H9 (cell line): Measurements from ENCODE around the gene PLEKHM3. TPM values are rescaled to one million over a fixed set of nuclear protein-coding genes. Genes with fewer than 3 reads are reported as not detected.
A peak's percentile ranks its signal among the peaks of the same experiment; 100 is the strongest.
"Not testable (repeated sequence)": the region's sequence is repeated elsewhere in the genome, so short reads cannot be mapped to it uniquely, and the experiment has no call there.

ENCODE experiments used
- DNase-seq: peaks from one replicate; pipeline ENCODE4 v3.0.0-alpha.2; 2017
- H2AFZ ChIP-seq: one replicate; pipeline ENCODE4 v1.6.1; 2013; ENCODE audit warnings: mild to moderate bottlenecking, low read length, control low read depth, moderate library complexity
- H2AK5ac ChIP-seq: 2 replicates; pipeline ENCODE4 v1.6.1; 2013; ENCODE audit warnings: low read length, control low read depth, mixed read lengths; ENCODE audit not compliant: insufficient read length
- H2BK120ac ChIP-seq: one replicate; pipeline ENCODE4 v1.6.1; 2013; ENCODE audit warnings: low read depth, mild to moderate bottlenecking, low read length, control low read depth, inconsistent platforms; ENCODE audit not compliant: poor library complexity, severe bottlenecking
- H2BK12ac ChIP-seq: 2 replicates; pipeline ENCODE4 v1.6.1; 2013; ENCODE audit warnings: low read length, control low read depth, mixed read lengths, low read depth; ENCODE audit not compliant: insufficient read length
- H2BK15ac ChIP-seq: 2 replicates; pipeline ENCODE4 v1.6.1; 2013; ENCODE audit warnings: low read depth, low read length, control low read depth
- H2BK20ac ChIP-seq: one replicate; pipeline ENCODE4 v1.6.1; 2013; ENCODE audit warnings: low read depth, mild to moderate bottlenecking, low read length, control low read depth, inconsistent platforms; ENCODE audit not compliant: poor library complexity, severe bottlenecking
- H2BK5ac ChIP-seq: 2 replicates; pipeline ENCODE4 v1.6.1; 2013; ENCODE audit warnings: low read length, control low read depth, mixed read lengths; ENCODE audit not compliant: insufficient read length
- H3K14ac ChIP-seq: 2 replicates; pipeline ENCODE4 v1.6.1; 2013; ENCODE audit warnings: low read length, control low read depth; ENCODE audit not compliant: insufficient read depth
- H3K18ac ChIP-seq: 2 replicates; pipeline ENCODE4 v1.6.1; 2013; ENCODE audit warnings: low read depth, mild to moderate bottlenecking, mixed read lengths, low read length, control low read depth; ENCODE audit not compliant: insufficient read length
- H3K23ac ChIP-seq: 2 replicates; pipeline ENCODE4 v1.6.1; 2013; ENCODE audit warnings: low read length, control low read depth, mixed read lengths, low read depth; ENCODE audit not compliant: insufficient read length
- H3K23me2 ChIP-seq: 2 replicates; pipeline ENCODE4 v1.6.1; 2013; ENCODE audit warnings: low read depth, mild to moderate bottlenecking, mixed read lengths, low read length, control low read depth; ENCODE audit not compliant: insufficient read length, poor library complexity, severe bottlenecking
- H3K27ac ChIP-seq: 2 replicates; pipeline ENCODE4 v1.5.1; 2013; ENCODE audit warnings: low read length, control low read depth, mixed read lengths, low read depth; ENCODE audit not compliant: insufficient read length
- H3K27me3 ChIP-seq: 2 replicates; pipeline ENCODE4 v1.6.1; 2013; ENCODE audit warnings: low read length, control low read depth, inconsistent platforms; ENCODE audit not compliant: insufficient read depth
- H3K4ac ChIP-seq: 2 replicates; pipeline ENCODE4 v1.6.1; 2013; ENCODE audit warnings: low read depth, mild to moderate bottlenecking, control low read depth, inconsistent platforms, low read length, moderate library complexity
- H3K4me1 ChIP-seq: 2 replicates; pipeline ENCODE4 v1.6.1; 2013; ENCODE audit warnings: low read length, control low read depth, inconsistent platforms; ENCODE audit not compliant: insufficient read depth
- H3K4me2 ChIP-seq: 2 replicates; pipeline ENCODE4 v1.6.1; 2013; ENCODE audit warnings: low read length, control low read depth, mixed read lengths; ENCODE audit not compliant: insufficient read length, insufficient read depth
- H3K56ac ChIP-seq: 2 replicates; pipeline ENCODE4 v1.6.1; 2013; ENCODE audit warnings: low read depth, mild to moderate bottlenecking, mixed read lengths, low read length, control low read depth; ENCODE audit not compliant: insufficient read length
- H3K79me1 ChIP-seq: 2 replicates; pipeline ENCODE4 v1.6.1; 2013; ENCODE audit warnings: low read depth, mild to moderate bottlenecking, moderate library complexity, low read length, control low read depth, inconsistent platforms; ENCODE audit not compliant: insufficient read depth, poor library complexity, severe bottlenecking
- H3K79me2 ChIP-seq: 2 replicates; pipeline ENCODE4 v1.6.1; 2013; ENCODE audit warnings: low read length, control low read depth, inconsistent platforms; ENCODE audit not compliant: insufficient read depth
- H3K9ac ChIP-seq: 2 replicates; pipeline ENCODE4 v1.6.1; 2013; ENCODE audit warnings: low read length, control low read depth, mixed read lengths; ENCODE audit not compliant: insufficient read length; ENCODE audit errors: extremely low read depth
- H3K9me3 ChIP-seq: one replicate; pipeline ENCODE4 v1.6.1; 2013; ENCODE audit warnings: low read depth, low read length, inconsistent platforms; ENCODE audit not compliant: control insufficient read depth
- H3T11ph ChIP-seq: one replicate; pipeline ENCODE4 v1.6.1; 2013; ENCODE audit warnings: mild to moderate bottlenecking, low read length, control low read depth, inconsistent platforms
- H4K20me1 ChIP-seq: one replicate; pipeline ENCODE4 v1.6.1; 2013; ENCODE audit not compliant: control insufficient read depth, insufficient read length, insufficient read depth
- H4K5ac ChIP-seq: 2 replicates; pipeline ENCODE4 v1.6.1; 2013; ENCODE audit warnings: low read depth, mild to moderate bottlenecking, mixed read lengths, low read length, control low read depth; ENCODE audit not compliant: insufficient read length
- H4K8ac ChIP-seq: replicated peaks from 2 replicates; pipeline ENCODE4 v1.6.1; 2013; ENCODE audit warnings: low read length, control low read depth, mixed read lengths, low read depth; ENCODE audit not compliant: insufficient read length
- H4K91ac ChIP-seq: 2 replicates; pipeline ENCODE4 v1.6.1; 2013; ENCODE audit warnings: low read depth, mild to moderate bottlenecking, moderate library complexity, mixed read lengths, low read length, control low read depth; ENCODE audit not compliant: insufficient read length
- H3K27ac Mint-ChIP-seq, 3 experiments: 2 replicates in 2 of 3; 3 replicates in 1 of 3; pipeline ENCODE4 v1.8.0; 2020 to 2021; ENCODE audit warnings: mixed read lengths in 3 of 3, mild to moderate bottlenecking in 1 of 3, moderate library complexity in 1 of 3
- H3K27me3 Mint-ChIP-seq: 2 replicates; pipeline ENCODE4 v1.8.0; 2021; ENCODE audit warnings: low read depth, mild to moderate bottlenecking, moderate library complexity, mixed read lengths
- H3K36me3 Mint-ChIP-seq, 3 experiments: 2 replicates in 2 of 3; 3 replicates in 1 of 3; pipeline ENCODE4 v1.8.0; 2020 to 2021; ENCODE audit warnings: low read depth in 3 of 3, mixed read lengths in 3 of 3; ENCODE audit not compliant: insufficient read depth in 1 of 3
- H3K4me1 Mint-ChIP-seq, 2 experiments: 2 replicates each; pipeline ENCODE4 v1.8.0; 2020; ENCODE audit warnings: mixed read lengths in 2 of 2
- H3K4me3 Mint-ChIP-seq, 2 experiments: 2 replicates in 1 of 2; 3 replicates in 1 of 2; pipeline ENCODE4 v1.8.0; 2020 to 2021; ENCODE audit warnings: mild to moderate bottlenecking in 2 of 2, mixed read lengths in 2 of 2, moderate library complexity in 1 of 2
- H3K9me3 Mint-ChIP-seq, 2 experiments: 2 replicates in 1 of 2; 3 replicates in 1 of 2; pipeline ENCODE4 v1.8.0; 2020; ENCODE audit warnings: mild to moderate bottlenecking in 2 of 2, mixed read lengths in 2 of 2, moderate library complexity in 1 of 2
- WGBS: extraction: QIAGEN DNeasy Blood & Tissue Kit; methylation state at CpG from one replicate; pipeline ENCODE4 v1.1.7; 2013; ENCODE audit warnings: missing lambda C conversion rate, low lambda C conversion rate, mixed read lengths; ENCODE audit not compliant: insufficient read length; ENCODE audit errors: extremely low coverage; 5-methylcytosine and 5-hydroxymethylcytosine counted together
- total RNA-seq: library from RNA; stranded (reverse); gene quantifications from 2 replicates; pipeline ENCODE4 v1.2.1, GENCODE V29; 2021
- TF ChIP-seq, protein P1 (sequence below): fragments of 200-600 bp; sonication (generic); conservative IDR thresholded peaks from 3 replicates; pipeline ENCODE4 v1.8.0; 2021; ENCODE audit warnings: antibody characterized with exemption, mild to moderate bottlenecking

The PLEKHM3 gene
- total RNA-seq, 1 experiment from 2014 or later = 7.5 TPM

GRCh38 chr2:207950063-207950760 lies 75.1 kb downstream of the PLEKHM3 start:
- no peak overlapping the region for H2AK5ac ChIP-seq
- no peak overlapping the region for H3K9ac ChIP-seq
- H3K23me2 ChIP-seq = no peaks in the 10 kb centered on the region
- no peak overlapping the region for H3K4ac ChIP-seq
- no peak overlapping the region for H2BK20ac ChIP-seq
- no peak overlapping the region for H2BK120ac ChIP-seq
- H3K4me1 ChIP-seq = peaks cover 11% of the 10 kb centered on the region
- Mint-ChIP-seq H3K4me3 (peak overlapping the region; percentile 6 to 22; a peak in 2 of 5 replicates), H3K36me3 (no peaks in the 10 kb centered on the region), H3K27me3 (no peaks in the 10 kb centered on the region), H3K4me1 (peaks cover 56 to 57% of the 10 kb centered on the region in 2 experiments), H3K27ac (peak overlapping the region; percentile 28 to 82 (median 78)), H3K9me3 (no peaks in the 10 kb centered on the region)
- no peaks in the 10 kb centered on the region for H3K79me1 ChIP-seq
- no peak overlapping the region for H4K91ac ChIP-seq
- H2BK15ac ChIP-seq = no peak overlapping the region
- H3K27ac ChIP-seq = peak overlapping the region; percentile 57
- no peak for DNase-seq
- peak overlapping the region; percentile 9; the same call in 1 of the 2 replicates for H3K14ac ChIP-seq
- H3K27me3 ChIP-seq = no peaks in the 10 kb centered on the region
- no peak overlapping the region for H2BK5ac ChIP-seq
- no peak overlapping the region for H3K56ac ChIP-seq
- peak overlapping the region; percentile 9 for H3K4me2 ChIP-seq
- no peak overlapping the region for H3T11ph ChIP-seq
- H4K5ac ChIP-seq = no peak overlapping the region
- H2AFZ ChIP-seq = no peak overlapping the region
- TF ChIP-seq, protein P1, sequence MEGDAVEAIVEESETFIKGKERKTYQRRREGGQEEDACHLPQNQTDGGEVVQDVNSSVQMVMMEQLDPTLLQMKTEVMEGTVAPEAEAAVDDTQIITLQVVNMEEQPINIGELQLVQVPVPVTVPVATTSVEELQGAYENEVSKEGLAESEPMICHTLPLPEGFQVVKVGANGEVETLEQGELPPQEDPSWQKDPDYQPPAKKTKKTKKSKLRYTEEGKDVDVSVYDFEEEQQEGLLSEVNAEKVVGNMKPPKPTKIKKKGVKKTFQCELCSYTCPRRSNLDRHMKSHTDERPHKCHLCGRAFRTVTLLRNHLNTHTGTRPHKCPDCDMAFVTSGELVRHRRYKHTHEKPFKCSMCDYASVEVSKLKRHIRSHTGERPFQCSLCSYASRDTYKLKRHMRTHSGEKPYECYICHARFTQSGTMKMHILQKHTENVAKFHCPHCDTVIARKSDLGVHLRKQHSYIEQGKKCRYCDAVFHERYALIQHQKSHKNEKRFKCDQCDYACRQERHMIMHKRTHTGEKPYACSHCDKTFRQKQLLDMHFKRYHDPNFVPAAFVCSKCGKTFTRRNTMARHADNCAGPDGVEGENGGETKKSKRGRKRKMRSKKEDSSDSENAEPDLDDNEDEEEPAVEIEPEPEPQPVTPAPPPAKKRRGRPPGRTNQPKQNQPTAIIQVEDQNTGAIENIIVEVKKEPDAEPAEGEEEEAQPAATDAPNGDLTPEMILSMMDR = no peak
- H4K20me1 ChIP-seq = no peaks in the 10 kb centered on the region
- no peaks in the 10 kb centered on the region for H3K79me2 ChIP-seq
- H2BK12ac ChIP-seq = no peak overlapping the region
- no peaks in the 10 kb centered on the region for H3K9me3 ChIP-seq
- no peak overlapping the region for H3K18ac ChIP-seq
- no peak overlapping the region for H3K23ac ChIP-seq
- H4K8ac ChIP-seq = no peak overlapping the region
- no CpG with 5 or more reads among the region's 8 CpGs for WGBS

- not testable (repeated sequence) for H2AFZ ChIP-seq, H3K14ac ChIP-seq, H4K91ac ChIP-seq, H2BK15ac ChIP-seq, H2BK20ac ChIP-seq, H3K9me3 ChIP-seq, H3K36me3 Mint-ChIP-seq, H3K23me2 ChIP-seq, H4K8ac ChIP-seq, H2AK5ac ChIP-seq, H3K27me3 Mint-ChIP-seq, H3K79me1 ChIP-seq, H2BK12ac ChIP-seq, H4K5ac ChIP-seq, H3K4me2 ChIP-seq, H2BK120ac ChIP-seq, H3T11ph ChIP-seq, H3K27ac ChIP-seq, DNase-seq, H2BK5ac ChIP-seq, H3K9ac ChIP-seq, H3K4ac ChIP-seq, H3K56ac ChIP-seq, H3K18ac ChIP-seq, H3K79me2 ChIP-seq, H3K27me3 ChIP-seq, H3K4me3 Mint-ChIP-seq, H3K23ac ChIP-seq, H4K20me1 ChIP-seq, H3K9me3 Mint-ChIP-seq
- peaks cover 62% of the 10 kb centered on the region in 2 experiments for H3K4me1 Mint-ChIP-seq
- WGBS = no CpG with 5 or more reads among the region's 1 CpG
- H3K27ac Mint-ChIP-seq = peak overlapping the region in 2 of 3 experiments; percentile 35 to 75; a peak in 3 of 7 replicates
- H3K4me1 ChIP-seq = peaks cover 11% of the 10 kb centered on the region
Observed at GRCh38 chr2:207949245-207949644, 76.1 kb downstream of the PLEKHM3 start.
